Measurements from ENCODE around the gene CBLN3.

CBLN3 gene

GRCh38 chr14:24378981-24379906 is 50.2 kb downstream of the CBLN3 start:
- DNase-seq = no peak

GRCh38 chr14:24378327-24378726 is 51.1 kb downstream of the CBLN3 start:
- DNase-seq = no peak

GRCh38 chr14:24377657-24378056 is 51.8 kb downstream of the CBLN3 start:
- no peak for DNase-seq

GRCh38 chr14:24377126-24377525 is 52.3 kb downstream of the CBLN3 start:
- DNase-seq = no peak

Measured in activated CD4-positive, alpha-beta T cell treated with anti-CD3 and anti-CD28 coated beads for 1 hour (primary cell).